HG03108 (cell line): ENCODE measurements around the gene SCARB1.

ENCODE experiments used
- ATAC-seq: cut with Tn5 transposase; IDR thresholded peaks from one replicate; pipeline ENCODE4 v1.9.1; 2021; ENCODE audit warnings: moderate library complexity; ENCODE audit not compliant: unreplicated experiment

Gene SCARB1

GRCh38 chr12:124824195-124824594, 39.5 kb downstream of the SCARB1 start:
- ATAC-seq, result no peak

GRCh38 chr12:124823272-124823970, 40.2 kb downstream of the SCARB1 start:
- no peak for ATAC-seq

- no peak for ATAC-seq
Measured at GRCh38 chr12:124822218-124822617, 41.4 kb downstream of the SCARB1 start.

GRCh38 chr12:124821252-124822200, 42.1 kb downstream of the SCARB1 start:
- ATAC-seq, result no peak

- no peak for ATAC-seq
Measured at GRCh38 chr12:124820199-124820598, 43.5 kb downstream of the SCARB1 start.

GRCh38 chr12:124819525-124819924, 44.1 kb downstream of the SCARB1 start:
- no peak for ATAC-seq

- no peak for ATAC-seq
Measured at GRCh38 chr12:124819080-124819479, 44.6 kb downstream of the SCARB1 start.

- ATAC-seq, result no peak
Measured at GRCh38 chr12:124817076-124818000, 46.3 kb downstream of the SCARB1 start.

- no peak for ATAC-seq
Measured at GRCh38 chr12:124816295-124816854, 47.3 kb downstream of the SCARB1 start.

GRCh38 chr12:124814741-124815613, 48.7 kb downstream of the SCARB1 start:
- no peak for ATAC-seq

- ATAC-seq, result no peak
Measured at GRCh38 chr12:124813782-124814181, 49.9 kb downstream of the SCARB1 start.

GRCh38 chr12:124812979-124813378, 50.7 kb downstream of the SCARB1 start:
- no peak for ATAC-seq

- no peak for ATAC-seq
Measured at GRCh38 chr12:124812356-124812755, 51.3 kb downstream of the SCARB1 start.

GRCh38 chr12:124811633-124812032, 52.0 kb downstream of the SCARB1 start:
- ATAC-seq, result no peak

- ATAC-seq, result no peak
Measured at GRCh38 chr12:124809878-124810277, 53.8 kb downstream of the SCARB1 start.

- ATAC-seq, result no peak
Measured at GRCh38 chr12:124809391-124809790, 54.3 kb downstream of the SCARB1 start.

GRCh38 chr12:124808272-124808671, 55.4 kb downstream of the SCARB1 start:
- no peak for ATAC-seq

- ATAC-seq, result no peak
Measured at GRCh38 chr12:124805876-124806668, 57.6 kb downstream of the SCARB1 start.

- no peak for ATAC-seq
Measured at GRCh38 chr12:124805050-124805449, 58.6 kb downstream of the SCARB1 start.
